Stimulated activated CD4-positive, alpha-beta T cell treated with anti-CD3 and anti-CD28 coated beads, Interleukin-1b, Interleukin-23, amount 100 ng/mL, for 48 hours (primary cell): ENCODE measurements around the gene CORO1C.
"Not testable (repeated sequence)": the region's sequence is repeated elsewhere in the genome, so short reads cannot be mapped to it uniquely, and the experiment has no call there.

Experiments
- DNase-seq: peaks from one replicate; pipeline ENCODE4 v3.0.0-alpha.2; 2020

The CORO1C gene

DNA sequence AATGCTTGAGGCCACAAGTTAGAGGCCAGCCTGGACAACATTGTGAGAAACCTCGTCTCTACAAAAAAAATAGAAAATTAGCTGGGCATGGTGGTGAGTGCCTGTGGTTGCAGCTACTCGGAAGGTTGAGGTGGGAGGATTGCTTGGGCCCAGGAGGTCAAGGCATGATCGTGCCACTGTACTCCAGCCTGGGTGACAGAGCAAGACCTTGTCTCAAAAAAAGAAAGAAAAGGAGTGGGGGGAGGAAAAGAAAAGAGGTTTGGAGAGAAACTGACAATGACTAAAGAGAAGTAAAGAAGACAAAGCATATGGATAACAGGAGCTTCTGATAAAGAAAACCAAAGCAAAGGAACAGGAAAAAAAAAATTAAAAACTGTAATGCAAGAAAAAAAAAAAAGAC is 60.2 kb downstream of the CORO1C start:
- DNase-seq = no peak

DNA sequence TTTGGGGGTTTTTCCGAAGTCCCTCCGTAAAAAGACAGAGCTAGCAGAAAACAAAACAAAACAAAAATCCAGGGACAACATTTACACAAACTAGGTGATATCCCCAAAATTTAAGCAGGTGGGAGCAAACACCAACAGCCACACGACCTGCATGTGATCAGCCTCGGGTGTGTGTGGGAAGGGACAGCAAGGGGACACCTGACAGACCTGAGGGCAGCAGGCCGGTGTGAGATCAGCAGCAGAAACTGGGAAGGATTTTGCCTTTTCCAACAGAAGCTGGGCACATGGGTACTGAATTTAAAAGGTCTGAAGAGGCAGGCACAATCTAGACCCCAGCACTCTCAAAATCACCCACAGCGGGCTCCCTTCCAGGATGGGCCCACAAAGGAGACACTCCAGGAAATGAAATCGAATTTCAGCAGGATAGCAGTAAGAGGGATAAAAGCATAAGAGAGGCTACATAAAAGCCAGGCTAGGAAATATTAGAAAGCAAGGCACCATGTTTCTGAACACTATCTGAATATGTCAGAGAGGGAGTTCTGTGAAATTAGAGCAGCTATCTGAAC is 61.2 kb downstream of the CORO1C start:
- DNase-seq = no peak

DNA sequence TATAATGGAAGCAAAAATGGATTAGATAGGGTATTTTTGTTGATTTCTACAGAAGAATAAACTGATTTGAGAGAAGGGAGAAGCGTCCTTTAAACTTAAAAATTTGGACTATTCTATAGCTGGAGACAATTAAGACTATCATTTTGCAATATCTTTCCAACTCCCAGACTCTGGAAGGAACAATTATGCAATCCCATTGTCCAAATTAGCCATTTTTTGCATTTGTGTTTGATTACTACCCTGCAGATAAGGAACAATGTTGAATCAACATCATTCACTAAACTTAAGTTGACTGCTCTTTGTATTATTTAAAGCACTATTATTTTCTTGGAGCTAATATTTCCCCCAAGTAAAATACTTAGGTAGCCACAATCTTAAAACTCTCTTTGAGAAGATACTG is 62.8 kb downstream of the CORO1C start:
- no peak for DNase-seq

DNA sequence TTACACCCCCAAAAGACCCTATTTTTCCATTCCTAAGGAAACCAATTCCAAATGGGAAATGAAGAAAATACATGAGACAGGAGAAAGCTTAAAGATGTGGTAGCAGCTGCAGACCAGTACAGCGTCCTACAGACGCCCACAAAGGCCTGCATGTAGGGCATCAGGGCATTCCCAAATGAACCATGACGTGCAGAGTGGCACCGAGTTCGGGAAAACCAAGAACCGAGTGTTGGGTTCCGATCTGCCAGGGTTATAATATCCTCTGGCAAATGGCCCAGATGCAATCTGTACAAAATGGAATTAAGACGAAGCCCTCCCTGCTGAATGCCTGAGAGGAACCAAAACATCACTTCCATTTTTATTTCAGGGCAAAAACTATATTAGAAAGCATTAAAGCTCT is 63.3 kb downstream of the CORO1C start:
- no peak for DNase-seq

DNA sequence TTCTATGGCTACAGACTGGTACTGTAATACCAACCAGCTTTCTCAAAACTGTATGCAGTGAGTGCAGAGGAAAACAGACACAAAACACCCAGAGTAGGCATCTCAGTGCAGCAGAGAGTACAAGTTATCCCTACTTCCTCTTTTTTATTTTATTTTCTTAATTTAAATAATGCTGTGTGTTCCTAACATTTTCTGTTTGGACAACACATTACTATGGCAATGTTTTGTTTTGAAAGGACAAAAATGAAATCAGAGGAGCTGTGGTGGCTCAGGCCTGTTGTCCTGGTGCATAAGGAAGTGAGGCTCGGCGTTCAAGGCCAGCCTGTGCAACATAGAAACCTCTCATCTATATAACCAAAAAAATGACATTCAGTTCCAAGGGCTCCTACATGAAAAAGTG is 64.0 kb downstream of the CORO1C start:
- DNase-seq = no peak

DNA sequence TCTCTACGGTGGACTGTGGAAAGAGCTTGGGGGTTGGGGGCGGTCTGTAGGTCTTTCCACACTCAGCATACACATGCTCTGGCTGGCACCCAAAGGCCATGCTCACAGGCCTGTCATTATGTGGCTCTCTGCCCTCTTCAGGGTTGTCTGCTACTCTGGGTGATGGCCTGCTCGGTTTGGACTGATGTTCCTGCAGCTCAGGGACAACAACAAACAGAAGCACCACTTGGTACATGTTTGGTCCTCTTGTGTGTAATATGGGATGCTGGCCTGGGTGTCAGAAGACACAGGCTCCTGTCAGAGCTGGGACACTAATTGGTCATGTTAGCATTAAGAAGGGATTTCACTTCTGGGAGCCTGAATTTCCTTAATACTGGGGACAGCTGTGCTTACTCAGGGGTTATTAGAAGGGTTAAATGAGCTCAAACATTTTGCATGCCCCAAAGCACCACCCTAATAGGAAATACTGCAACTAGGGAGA is 64.9 kb downstream of the CORO1C start:
- no peak for DNase-seq

DNA sequence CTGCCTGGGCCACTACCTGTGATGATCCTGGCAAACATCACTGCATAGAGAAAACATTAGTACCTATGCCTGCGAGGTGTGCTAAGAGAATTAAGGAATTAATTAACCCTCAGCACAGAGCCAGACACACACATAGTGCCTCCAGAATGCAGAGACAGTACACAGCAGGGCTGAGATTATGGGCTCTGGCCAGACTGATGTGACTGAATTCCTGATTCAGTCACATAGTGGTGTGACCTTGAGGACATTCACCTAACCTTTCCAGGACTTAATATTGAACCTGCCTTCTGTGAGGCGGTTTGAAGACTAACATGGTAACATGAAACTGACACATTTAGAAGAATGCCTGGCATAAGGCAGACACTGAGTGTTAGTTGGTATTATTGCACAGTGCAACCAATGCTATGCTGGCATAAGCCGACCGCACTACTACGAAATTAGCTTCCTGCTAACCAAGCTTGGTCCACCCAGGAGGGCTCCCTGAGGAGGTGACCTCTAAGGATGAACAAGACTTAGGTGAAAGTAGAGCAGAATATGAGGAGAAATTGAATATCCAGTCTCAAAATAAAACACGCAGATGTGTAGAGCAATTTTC is 65.6 kb downstream of the CORO1C start:
- no peak for DNase-seq

DNA sequence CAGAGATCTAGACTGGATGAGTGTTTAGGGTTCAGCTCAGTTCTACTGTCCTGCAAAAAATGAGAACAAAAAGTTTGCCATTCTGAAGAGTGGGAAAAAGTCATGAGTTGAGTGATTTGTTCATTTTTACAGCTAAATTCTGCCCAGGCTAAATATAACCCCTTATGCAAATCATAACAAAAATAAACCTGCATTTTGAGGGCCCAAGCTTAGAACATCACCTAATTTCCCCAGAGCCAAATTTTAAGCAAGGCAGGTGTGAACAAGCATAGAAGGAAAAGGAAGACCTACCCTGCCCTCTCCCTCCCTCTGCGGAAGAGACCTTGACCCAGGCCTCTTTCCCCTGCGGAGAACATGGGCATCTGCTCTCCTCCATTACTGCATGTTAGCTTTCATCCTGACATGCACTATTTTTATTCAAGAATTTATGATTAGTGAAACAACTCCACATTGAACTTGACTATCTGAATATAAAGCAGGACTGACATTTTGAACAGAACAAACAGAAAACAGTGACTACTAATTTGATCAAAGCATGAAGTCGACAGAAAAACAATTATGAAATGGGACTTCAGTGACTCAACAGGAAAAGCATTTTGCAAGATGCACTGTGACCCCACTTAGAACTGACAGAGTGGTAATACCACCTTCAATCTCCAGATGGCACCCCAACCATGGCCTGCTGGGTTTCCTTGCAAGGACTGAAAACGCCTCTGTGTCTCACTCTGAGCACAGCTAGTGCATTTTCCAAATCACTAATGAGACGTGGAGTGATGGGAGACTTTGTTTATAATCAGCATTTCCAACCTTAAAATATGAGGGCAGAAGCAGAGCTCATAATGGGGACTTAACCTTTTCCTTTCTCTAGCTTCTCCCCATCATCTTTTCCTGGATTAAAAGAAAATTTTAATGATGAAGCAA is 66.7 kb downstream of the CORO1C start:
- DNase-seq = peak; percentile 87

DNA sequence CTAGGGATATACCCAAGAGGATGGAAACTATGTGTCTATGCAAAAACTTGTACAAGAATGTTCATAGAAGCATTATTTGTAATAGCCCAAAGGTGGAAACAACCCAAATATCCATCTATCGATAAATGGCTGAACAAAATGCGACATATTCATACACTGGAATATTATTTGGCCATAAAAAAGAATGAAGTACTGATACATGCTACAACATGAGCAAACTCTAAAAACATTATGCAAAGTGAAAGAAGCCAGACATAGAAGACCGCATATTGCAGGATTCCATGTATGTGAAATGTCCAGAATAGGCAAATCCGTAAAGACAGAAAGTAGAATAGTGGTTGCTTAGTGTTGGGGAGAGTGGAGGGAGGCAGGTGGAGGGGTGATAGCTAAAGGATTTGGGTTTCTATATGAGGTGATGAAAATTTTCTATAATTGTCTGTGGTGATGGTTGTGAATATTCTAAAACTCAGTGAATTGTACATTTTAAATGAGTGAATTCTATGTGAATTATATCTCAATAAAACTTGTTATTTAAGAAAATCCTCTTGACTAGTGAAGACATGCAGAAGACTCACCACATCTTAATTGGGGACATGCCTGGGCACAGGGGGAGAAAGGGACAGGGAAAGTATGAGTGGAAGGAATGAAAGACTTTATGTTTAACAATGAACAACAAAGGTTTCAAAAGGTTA is 67.8 kb downstream of the CORO1C start:
- DNase-seq = no peak

DNA sequence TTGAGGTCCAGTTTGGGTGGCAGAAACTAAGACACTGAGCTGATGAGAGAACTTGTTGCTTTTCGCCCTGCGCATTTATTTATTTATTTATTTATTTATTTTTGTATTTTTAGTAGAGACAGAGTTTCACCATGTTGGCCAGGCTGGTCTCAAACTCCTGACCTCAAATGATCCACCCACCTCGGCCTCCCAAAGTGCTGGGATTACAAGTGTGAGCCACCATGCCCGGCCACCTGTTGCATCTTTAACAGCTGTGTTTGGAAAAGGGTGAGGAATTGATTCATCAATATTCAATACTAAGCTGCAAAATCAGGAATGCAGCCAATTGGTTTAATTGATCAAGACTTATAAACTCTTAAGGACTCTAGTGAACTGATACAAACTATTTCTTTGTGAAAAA is 73.2 kb downstream of the CORO1C start:
- not testable (repeated sequence) for DNase-seq

DNA sequence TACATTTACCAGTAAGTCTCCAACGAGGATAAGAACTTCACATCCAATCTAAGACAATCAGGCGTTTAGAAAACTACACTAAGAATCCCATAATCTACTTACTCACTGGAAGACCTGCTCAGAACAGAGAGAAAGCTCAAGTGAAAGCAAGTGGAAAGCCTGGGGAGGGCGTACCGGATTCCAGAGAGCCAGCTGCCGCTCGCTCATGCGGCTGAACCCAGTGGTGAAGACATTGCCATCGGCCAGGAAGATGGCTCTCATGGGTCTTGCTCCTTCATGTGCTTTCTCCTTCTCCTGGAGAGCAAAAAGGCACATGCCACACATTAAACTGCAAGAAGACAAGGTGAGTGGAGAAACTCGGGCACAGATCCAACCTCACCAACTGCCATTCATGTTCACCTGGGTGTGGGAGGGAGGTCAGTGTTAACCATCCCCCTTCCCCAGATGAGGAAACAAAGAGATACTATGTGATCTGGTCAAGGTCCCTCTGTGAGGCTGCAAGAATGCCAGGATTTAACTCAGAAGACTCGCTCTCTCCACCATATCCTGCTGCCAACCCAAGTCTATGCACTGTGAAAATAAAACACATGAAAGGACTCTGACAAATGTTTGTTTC is 74.1 kb downstream of the CORO1C start:
- DNase-seq = no peak

DNA sequence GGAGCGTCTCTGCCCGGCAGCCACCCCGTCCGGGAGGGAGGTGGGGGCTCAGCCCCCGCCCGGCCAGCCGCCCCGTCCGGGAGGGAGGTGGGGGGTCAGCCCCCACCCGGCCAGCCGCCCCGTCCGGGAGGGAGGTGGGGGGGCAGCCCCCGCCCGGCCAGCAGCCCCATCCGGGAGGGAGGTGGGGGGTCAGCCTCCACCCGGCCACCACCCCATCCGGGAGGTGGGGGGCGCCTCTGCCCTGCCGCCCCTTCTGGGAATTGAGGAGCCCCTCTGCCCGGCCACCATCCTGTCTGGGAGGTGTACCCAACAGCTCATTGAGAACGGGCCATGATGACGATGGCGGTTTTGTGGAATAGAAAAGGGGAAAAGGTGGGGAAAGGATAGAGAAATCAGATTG is 75.1 kb downstream of the CORO1C start:
- not testable (repeated sequence) for DNase-seq

DNA sequence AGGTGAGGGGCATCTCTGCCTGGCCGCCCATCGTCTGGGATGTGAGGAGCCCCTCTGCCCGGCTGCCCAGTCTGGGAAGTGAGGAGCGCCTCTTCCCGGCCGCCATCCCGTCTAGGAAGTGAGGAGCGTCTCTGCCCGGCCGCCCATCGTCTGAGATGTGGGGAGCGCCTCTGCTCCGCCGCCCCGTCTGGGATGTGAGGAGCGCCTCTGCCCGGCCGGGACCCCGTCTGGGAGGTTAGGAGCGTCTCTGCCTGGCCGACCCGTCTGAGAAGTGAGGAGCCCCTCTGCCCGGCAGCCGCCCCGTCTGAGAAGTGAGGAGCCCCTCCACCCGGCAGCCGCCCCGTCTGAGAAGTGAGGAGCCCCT is 75.5 kb downstream of the CORO1C start:
- DNase-seq = not testable (repeated sequence)

DNA sequence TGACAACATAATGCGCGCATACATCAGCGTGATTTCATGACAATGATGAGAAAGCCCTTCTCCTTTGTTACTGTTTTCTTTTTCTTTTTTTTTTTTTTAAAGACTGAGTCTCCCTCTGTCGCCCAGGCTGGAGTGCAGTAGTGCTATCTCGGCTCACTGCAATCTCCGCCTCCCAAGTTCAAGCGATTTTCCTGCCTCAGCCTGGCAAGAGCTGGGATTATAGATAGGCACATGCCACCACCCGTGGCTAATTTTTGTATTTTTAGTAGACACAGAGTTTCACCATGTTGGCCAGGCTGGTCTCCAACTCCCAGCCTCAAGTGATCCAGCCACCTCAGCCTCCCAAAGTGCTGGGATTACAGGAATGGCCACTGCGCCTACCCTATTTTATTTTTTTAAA is 76.7 kb downstream of the CORO1C start:
- DNase-seq = not testable (repeated sequence)

DNA sequence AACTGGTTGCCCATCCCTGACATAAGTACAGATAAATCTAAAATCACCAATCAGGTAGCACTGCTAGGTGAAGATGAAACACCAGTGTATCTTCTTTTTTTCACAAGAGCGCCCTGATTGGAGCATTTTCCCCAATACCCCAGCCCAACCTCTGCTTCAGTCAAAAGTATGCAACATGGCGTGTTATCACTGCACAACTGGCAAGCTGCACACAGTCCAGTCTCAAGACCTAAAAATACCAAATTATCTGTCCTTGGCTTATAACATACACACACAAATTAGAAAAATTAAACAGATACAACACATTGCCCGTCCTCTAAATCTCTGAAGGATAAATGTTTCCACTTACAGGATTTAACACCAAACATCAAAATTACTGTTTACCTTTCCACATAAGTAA is 77.4 kb downstream of the CORO1C start:
- no peak for DNase-seq

DNA sequence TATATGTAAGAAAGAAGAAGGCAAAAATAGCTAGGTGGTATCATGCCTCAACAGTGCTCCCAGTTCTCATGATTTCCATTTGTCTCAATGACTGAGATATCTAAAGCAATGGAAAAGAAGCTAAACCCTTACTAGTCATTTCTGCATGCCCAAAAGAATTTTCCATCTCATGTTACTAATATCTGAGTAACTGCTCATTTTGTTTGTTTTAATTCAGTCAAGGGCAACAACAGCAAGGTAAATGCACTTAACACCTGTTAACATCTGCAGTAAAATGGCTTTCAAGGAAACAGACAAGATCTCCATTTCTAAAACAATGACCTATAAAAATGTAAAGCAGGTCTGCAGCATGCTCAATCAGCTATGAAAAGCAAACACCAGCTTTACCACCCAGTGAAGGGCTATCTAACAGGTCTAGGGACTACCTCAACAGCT is 78.2 kb downstream of the CORO1C start:
- no peak for DNase-seq

DNA sequence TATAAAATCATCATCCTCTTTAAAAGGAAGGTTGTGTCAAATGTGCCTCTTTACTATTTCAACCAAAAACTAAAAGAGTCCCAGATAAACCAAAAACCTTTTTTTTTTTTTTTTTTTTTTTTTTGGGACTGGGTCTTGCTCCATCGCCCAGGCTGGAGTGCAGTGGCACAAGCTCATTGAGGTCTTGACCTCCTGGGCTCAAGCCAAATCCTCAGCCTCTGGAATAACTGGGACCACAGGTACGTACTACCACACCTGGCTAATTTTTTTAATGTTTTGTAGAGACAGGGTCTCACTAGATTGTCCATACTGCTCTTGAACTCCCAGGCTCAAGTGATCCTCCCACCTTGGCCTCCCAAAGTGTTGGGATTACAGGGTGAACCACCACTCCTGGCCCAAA is 81.2 kb downstream of the CORO1C start:
- DNase-seq = no peak

DNA sequence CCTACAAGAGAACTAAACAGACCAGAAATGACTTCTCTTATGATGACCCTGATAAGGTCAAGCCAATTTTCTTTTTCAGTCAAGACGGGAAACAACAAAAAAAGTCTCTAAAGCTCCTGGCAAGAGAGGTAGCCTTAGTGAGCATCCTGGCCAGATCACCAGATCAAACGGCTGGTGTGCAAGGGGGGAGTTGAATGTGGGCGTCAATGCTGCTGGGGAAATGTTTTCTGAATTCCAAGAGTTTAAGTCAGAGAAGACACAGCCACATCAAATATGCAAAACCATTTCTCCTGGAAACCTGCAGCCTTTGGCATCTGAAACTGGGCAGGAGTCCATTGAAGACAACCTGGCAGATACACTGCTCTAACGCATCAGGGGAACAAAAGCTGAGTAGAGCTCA is 81.6 kb downstream of the CORO1C start:
- no peak for DNase-seq

DNA sequence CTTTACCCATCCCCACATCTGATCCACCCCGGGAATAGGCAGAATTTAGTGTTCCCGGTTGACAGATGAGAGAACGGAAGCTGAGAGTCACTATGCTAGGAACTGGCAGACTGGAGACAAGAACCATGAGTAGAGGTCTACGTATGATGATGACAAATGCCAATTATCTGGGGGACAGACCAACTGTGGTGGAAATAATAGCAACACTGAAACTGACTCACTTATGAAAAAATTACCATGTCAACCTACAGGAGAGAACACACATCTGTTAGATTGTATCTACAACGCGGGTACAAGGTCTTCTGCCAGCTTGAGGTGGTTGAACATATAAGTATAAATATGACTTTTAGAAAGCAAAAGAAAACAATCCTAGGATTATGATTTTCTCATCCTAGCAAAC is 82.2 kb downstream of the CORO1C start:
- DNase-seq = no peak

DNA sequence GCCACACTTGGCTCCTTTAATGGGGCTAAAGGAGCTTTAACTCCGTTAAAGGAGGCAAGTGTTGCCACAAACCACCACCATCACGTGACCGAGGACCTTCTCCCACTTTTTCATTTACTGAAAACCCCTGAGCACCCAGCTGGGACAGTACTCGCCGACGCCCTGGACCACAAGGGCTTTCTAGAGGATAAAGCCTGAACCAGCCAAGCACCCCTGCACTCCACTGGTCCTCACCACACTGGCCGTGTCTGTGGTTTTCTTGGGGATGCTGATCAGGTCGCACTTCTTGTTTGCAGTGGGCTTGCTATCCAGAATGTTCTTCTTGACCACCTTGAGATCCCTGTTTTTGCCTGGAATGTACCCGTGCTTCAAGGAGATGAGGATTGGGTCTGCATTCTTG is 82.9 kb downstream of the CORO1C start:
- DNase-seq = no peak

DNA sequence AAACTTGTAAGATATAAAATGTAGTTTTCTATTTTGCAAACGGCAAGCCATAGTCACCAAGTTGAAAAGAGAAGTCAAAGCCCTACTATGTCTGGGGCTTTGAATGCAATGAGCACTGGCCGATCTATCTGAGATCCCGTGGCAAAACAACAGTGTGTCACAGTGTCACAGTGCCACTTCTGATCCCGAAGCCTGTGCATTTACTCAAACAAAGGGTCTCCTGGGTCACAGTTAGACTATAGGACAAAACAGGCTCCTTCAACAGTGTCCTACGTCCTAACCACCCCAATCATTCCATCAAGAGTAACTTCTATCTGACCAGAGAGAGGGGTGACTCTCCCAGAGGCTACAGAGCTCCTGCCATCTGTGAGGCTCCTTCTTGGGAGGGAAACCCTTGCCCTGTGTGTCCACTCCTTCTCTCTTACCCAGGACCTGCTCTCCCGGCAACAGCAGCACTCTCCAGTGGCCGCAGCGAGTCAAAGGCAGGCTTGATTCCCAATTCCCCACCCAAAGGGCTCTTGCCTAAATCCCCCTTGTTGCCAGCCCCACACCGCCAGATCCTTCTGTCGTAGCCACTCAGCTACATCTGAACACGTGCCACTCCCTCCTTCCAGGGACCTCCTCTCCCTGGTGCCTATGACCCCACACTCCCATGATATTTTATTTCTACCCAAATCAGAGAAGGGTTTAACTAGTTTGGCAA is 83.6 kb downstream of the CORO1C start:
- no peak for DNase-seq
